Bronchial epithelial cell (primary cell): ENCODE data around the gene ANK3. TPM values are rescaled to one million over a fixed set of nuclear protein-coding genes. Genes with fewer than 3 reads are reported as not detected.

Experiments
- DNase-seq: peaks from one replicate; pipeline ENCODE4 v3.0.0-alpha.2; 2010; ENCODE audit warnings: low read depth
- FAIRE-seq: peaks from 2 replicates; lab custom pipeline; 2011; peaks lifted over from hg19 to GRCh38; lab: Jason Lieb, UNC
- H3K27me3 ChIP-seq: 2 replicates; pipeline ENCODE4 v1.5.1; 2011; ENCODE audit warnings: low read length; ENCODE audit not compliant: control insufficient read depth, insufficient read depth
- H3K36me3 ChIP-seq: 2 replicates; pipeline ENCODE4 v1.5.1; 2011; ENCODE audit warnings: low read length; ENCODE audit not compliant: control insufficient read depth, insufficient read depth
- H3K4me3 ChIP-seq: 2 replicates; pipeline ENCODE4 v1.5.1; 2011; ENCODE audit warnings: mild to moderate bottlenecking, low read depth, low read length, control low read depth
- total RNA-seq: library from RNA; depleted of rRNA; stranded (reverse); fragments of >200 nt; gene quantifications from 2 replicates; pipeline ENCODE4 v1.2.1, GENCODE V29; 2014
- TF ChIP-seq, protein P1 (sequence below): IDR thresholded peaks from 2 replicates; pipeline ENCODE4 v1.5.1; 2011; ENCODE audit warnings: mild to moderate bottlenecking, moderate library complexity, low read length, control low read depth, inconsistent platforms; ENCODE audit not compliant: insufficient read depth, severe bottlenecking

Gene ANK3
- total RNA-seq, 1 donor from 2014 or later, result 7.9 TPM

DNA sequence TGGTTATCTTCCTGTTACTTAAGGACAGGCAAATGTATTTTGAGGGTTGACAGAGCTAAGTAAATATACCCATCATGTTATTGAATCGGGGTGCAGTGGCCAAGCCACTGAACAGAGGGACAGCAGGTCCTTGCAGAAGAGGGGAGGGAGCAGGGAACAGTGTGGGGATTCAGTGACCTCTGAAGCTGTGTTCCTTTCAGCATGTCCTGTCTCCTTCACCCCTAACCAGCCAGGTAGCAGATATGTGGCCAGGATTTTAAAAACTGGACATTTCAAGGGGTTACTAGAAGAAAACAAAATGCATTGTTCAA lies 12.7 kb downstream of the ANK3 start:
- Histone ChIP-seq H3K36me3 (no peaks in the 10 kb centered on the region), H3K27me3 (no peaks in the 10 kb centered on the region), H3K4me3 (no peak overlapping the region)
- FAIRE-seq, result no peak
- no peak for DNase-seq
- TF ChIP-seq, protein P1, sequence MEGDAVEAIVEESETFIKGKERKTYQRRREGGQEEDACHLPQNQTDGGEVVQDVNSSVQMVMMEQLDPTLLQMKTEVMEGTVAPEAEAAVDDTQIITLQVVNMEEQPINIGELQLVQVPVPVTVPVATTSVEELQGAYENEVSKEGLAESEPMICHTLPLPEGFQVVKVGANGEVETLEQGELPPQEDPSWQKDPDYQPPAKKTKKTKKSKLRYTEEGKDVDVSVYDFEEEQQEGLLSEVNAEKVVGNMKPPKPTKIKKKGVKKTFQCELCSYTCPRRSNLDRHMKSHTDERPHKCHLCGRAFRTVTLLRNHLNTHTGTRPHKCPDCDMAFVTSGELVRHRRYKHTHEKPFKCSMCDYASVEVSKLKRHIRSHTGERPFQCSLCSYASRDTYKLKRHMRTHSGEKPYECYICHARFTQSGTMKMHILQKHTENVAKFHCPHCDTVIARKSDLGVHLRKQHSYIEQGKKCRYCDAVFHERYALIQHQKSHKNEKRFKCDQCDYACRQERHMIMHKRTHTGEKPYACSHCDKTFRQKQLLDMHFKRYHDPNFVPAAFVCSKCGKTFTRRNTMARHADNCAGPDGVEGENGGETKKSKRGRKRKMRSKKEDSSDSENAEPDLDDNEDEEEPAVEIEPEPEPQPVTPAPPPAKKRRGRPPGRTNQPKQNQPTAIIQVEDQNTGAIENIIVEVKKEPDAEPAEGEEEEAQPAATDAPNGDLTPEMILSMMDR, result no peak

DNA sequence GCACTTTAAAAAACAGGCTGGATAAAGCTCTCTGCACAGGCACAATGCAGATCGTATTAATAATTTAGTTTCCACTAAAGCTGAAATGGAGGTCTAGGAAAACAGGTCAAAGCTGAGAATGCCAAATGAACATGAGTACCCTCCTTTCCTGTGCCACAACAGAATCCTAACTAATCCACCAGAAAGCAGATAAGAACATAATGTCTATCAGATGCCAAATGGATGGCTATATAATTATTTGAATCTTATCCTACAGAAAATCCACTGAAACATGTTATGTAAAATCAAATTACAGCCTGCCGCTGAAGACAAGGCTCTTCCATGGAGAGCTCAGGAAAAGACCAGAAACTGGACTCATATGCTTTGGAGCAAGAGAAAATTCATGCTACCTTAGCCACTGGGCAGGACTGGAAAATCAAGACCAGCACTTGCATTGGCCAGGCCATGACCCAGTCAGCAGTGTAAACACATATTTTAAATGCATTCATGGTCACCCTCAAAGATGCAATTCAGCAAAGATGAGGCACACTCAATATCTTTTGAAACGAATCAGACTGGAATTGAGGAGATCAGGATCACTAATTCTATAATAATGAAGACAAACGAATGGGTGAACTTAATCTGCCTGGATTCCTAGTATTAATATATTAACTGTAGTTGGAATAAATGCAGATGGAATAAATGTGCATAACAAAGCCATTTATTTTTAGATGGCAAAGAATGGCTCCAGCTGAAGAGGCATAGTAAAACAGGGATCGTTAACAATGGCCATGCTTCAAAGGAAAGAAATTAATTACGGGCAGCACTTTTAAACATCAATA lies 13.2 kb downstream of the ANK3 start:
- H3K4me3 ChIP-seq, result no peak overlapping the region
- TF ChIP-seq, protein P1, result no peak
- H3K27me3 ChIP-seq, result no peaks in the 10 kb centered on the region
- no peak for DNase-seq
- no peaks in the 10 kb centered on the region for H3K36me3 ChIP-seq
- no peak for FAIRE-seq

DNA sequence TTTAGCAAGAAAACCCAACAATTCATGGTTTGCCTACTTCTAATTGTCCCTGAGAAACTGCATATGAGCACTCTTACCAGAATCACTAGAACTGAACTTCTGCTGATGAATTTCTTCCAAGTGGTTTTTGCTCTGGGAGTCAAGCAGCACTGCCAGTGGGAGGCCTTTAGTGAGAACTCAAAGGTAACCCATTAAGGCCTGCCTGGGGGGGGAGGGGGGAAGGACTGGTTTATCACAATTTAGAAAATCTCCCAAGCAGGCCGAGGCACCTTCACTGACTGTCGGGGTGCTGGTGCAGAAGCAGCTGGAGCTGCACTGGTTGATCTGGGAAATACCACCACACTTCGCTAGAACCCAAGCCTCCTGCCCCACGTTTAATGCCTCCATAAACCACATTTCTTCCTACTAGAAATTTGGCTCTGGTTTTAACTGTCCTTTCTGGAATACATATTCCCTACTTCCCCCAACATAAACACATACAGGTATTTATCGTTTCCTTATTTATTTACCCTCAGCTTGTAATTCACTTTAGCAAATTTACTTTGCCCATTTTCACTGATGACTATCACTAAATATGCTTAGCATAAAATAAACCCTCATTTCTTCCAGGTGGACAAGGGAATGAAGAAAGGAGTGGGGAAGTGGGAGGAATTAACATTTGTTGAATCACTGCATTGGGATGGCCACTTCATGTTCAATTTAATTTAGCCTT lies 14.2 kb downstream of the ANK3 start:
- FAIRE-seq (no peak), DNase-seq (no peak)
- Histone ChIP-seq H3K4me3 (no peak overlapping the region), H3K36me3 (no peaks in the 10 kb centered on the region), H3K27me3 (no peaks in the 10 kb centered on the region)
- TF ChIP-seq, protein P1, result no peak

DNA sequence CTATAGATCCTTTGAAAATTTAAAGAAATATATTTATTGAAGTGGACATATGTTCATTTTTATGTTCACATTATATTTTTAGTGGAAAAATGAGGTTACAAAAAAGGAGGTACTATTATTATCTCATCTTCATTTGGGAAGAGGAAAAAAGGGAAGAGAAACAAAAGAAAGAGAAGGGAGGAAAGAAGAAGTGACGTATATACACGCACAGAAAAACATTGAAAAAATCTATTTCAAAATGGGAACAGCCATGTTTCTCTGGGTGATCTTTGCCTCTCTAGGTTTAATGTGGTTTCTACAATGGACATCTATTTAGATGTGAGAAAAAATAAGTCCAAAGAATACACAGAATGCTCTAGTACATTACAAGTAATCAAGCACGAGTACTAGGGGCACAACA lies 14.8 kb downstream of the ANK3 start:
- FAIRE-seq, result no peak
- no peaks in the 10 kb centered on the region for H3K27me3 ChIP-seq
- no peaks in the 10 kb centered on the region for H3K36me3 ChIP-seq
- DNase-seq, result no peak
- no peak overlapping the region for H3K4me3 ChIP-seq
- TF ChIP-seq, protein P1, result no peak

DNA sequence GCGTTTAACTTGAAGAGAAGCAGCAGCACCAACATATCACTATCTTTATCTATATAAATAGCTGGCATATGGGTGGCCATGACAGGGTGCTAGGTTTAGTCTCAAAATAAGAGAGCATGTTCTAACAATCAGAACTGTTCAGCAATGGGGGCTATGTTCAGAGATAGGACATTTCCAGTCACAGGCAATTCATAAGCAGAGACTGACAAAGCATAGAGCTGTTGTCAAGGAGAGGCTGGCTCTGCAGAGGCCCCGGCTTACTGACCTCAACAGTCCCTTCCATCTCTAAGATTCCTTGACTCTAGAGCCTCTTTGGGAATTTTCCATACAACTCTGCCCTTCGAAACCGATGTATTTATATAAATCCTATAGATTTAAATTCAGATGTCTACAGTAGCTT lies 17.2 kb downstream of the ANK3 start:
- no peak overlapping the region for H3K4me3 ChIP-seq
- TF ChIP-seq, protein P1, result no peak
- DNase-seq (no peak), FAIRE-seq (no peak)
- H3K36me3 ChIP-seq, result no peaks in the 10 kb centered on the region
- H3K27me3 ChIP-seq, result no peaks in the 10 kb centered on the region
